AG04449 (cell line): Measurements from ENCODE around the gene COG4.
"Not testable (repeated sequence)": the region's sequence is repeated elsewhere in the genome, so short reads cannot be mapped to it uniquely, and the experiment has no call there.

Source experiments
- CTCF ChIA-PET: fragments of 350-600 bp; formaldehyde crosslinking; extraction: SDS; loops from one replicate; lab custom pipeline; 2021; ENCODE audit warnings: antibody characterized with exemption; lab: Yijun Ruan, JAX
- POLR2A ChIA-PET: fragments of 400-600, 350-600 bp; formaldehyde crosslinking; extraction: SDS; loops from one replicate; lab custom pipeline; 2020; ENCODE audit warnings: antibody characterized with exemption, inconsistent platforms; lab: Yijun Ruan, JAX
- DNase-seq: peaks from one replicate; pipeline ENCODE4 v3.0.0-alpha.2; 2010; ENCODE audit warnings: low read depth, low spot score
- H3K4me3 ChIP-seq: 2 replicates; pipeline ENCODE4 v1.5.1; 2011; ENCODE audit warnings: low read depth, mild to moderate bottlenecking, control low read depth, low read length
- TF ChIP-seq, protein P1 (sequence below): IDR thresholded peaks from one replicate; pipeline ENCODE4 v1.5.1; 2011; ENCODE audit warnings: mild to moderate bottlenecking, moderate library complexity, low read length, control low read depth, inconsistent platforms; ENCODE audit not compliant: insufficient read depth; ENCODE audit errors: missing control alignments

Gene COG4

DNA sequence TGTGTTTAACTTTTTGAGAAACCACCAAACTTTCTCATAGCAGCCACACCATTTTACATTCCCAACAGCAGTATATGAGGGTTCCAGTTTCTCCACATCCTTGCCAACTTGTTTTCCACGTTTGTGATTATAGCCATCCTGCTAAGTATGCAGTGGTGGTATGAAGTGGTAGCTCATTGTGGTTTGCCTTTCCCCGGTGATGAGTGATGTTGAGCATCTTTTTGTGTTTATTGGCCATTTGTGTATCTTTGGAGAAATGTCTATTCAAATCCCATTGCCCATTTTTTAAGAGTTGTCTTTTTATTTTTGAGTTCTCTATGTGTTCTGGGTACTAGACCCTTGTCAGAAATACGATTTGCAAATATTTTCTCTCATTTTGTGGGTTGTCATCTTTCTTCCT lies 17.6 kb upstream of the COG4 start:
- ChIA-PET POLR2A (no interaction called here), CTCF (interaction anchor here (0.8 to 1.9 kb wide), 5 partner anchors 9 to 113 kb away, joined by 3 to 8 read pairs (median 3); no protein-coding TSS in a partner anchor)
- DNase-seq: no peak
- H3K4me3 ChIP-seq: no peak overlapping the region
- TF ChIP-seq, protein P1, sequence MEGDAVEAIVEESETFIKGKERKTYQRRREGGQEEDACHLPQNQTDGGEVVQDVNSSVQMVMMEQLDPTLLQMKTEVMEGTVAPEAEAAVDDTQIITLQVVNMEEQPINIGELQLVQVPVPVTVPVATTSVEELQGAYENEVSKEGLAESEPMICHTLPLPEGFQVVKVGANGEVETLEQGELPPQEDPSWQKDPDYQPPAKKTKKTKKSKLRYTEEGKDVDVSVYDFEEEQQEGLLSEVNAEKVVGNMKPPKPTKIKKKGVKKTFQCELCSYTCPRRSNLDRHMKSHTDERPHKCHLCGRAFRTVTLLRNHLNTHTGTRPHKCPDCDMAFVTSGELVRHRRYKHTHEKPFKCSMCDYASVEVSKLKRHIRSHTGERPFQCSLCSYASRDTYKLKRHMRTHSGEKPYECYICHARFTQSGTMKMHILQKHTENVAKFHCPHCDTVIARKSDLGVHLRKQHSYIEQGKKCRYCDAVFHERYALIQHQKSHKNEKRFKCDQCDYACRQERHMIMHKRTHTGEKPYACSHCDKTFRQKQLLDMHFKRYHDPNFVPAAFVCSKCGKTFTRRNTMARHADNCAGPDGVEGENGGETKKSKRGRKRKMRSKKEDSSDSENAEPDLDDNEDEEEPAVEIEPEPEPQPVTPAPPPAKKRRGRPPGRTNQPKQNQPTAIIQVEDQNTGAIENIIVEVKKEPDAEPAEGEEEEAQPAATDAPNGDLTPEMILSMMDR: no peak

DNA sequence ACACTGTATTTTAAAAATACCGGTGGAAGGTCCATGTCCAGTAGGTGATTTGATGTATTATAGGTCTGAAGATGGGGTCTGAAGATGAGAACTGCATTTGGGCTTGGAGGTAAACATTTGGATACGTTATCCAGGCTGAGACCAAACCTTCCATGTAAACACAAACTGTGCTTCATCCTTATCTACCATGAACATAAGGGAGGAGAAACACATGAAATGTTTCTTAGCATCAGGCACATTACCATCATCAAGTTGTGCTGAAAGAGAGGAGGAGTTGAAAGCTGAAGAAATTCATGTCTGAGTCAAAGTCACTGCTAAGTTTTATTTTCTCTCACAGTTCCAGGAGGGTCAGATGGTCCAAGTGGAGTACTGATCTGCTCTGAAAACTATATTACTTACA lies 11.6 kb upstream of the COG4 start:
- POLR2A ChIA-PET: no interaction called here
- CTCF ChIA-PET: interaction anchor here (0.6 to 1.1 kb wide), 2 partner anchors 10 to 117 kb away, joined by 3 to 4 read pairs; no protein-coding TSS in a partner anchor
- no peak overlapping the region for H3K4me3 ChIP-seq
- DNase-seq: no peak
- TF ChIP-seq, protein P1: no peak

- ChIA-PET POLR2A (interaction anchor here (0.7 kb wide), 1 partner anchor 151 kb away, joined by 3 read pairs; no protein-coding TSS in a partner anchor), CTCF (interaction anchor here (0.6 to 10.5 kb wide), 9 partner anchors 11 to 241 kb away, joined by 3 to 126 read pairs (median 4); no protein-coding TSS in a partner anchor)
- H3K4me3 ChIP-seq, DNase-seq: not testable (repeated sequence)
These were observed 6.6 kb upstream of the COG4 start for GRCh38 chr16:70529954-70530353.

DNA sequence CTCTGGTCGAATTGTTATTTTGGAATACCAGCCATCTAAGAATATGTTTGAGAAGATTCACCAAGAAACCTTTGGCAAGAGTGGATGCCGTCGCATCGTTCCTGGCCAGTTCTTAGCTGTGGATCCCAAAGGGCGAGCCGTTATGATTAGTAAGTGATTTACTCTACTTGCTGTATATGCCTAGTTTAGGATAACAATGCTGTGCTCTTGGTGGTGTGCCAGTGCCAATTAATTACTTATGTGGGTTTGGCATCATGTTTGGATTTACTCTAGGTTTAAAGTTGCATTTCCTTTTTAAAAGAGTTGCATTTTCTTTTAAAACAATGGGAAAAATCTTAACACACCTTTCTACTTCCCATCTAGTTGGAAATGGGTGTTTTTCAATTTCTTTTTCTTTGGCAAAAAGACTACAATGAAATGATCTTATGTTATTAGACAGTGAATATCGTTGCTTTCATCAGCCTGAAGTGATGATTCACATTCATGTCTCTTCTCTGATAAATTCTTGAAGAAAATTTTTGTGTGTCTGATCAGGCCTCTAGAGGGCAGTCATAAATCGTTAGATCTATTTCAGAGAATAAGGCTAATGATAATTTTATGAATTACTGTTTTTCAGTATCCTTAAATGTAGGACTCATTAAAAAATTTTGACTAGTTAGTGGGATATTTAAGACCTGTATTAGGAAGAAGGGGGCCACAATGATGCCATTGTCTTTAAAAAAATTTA lies 5.9 kb upstream of the COG4 start:
- POLR2A ChIA-PET: interaction anchor here (0.7 kb wide), 1 partner anchor 151 kb away, joined by 3 read pairs; no protein-coding TSS in a partner anchor
- CTCF ChIA-PET: interaction anchor here (0.8 to 10.5 kb wide), 7 partner anchors 10 to 242 kb away, joined by 3 to 126 read pairs (median 4); no protein-coding TSS in a partner anchor
- no peak overlapping the region for H3K4me3 ChIP-seq

GRCh38 chr16:70527315-70527996 lies 4.1 kb upstream of the COG4 start:
- DNase-seq: no peak
- ChIA-PET CTCF (interaction anchor here (10.5 kb wide), 1 partner anchor 125 kb away, joined by 126 read pairs; no protein-coding TSS in a partner anchor), POLR2A (interaction anchor here (0.5 kb wide), 1 partner anchor 37 kb away, joined by 3 read pairs; no protein-coding TSS in a partner anchor)
- no peak overlapping the region for H3K4me3 ChIP-seq
- TF ChIP-seq, protein P1: no peak

More for the DNA sequence above, 5.9 kb upstream of the COG4 start:
- DNase-seq: no peak
- TF ChIP-seq, protein P1: peak; percentile 35

DNA sequence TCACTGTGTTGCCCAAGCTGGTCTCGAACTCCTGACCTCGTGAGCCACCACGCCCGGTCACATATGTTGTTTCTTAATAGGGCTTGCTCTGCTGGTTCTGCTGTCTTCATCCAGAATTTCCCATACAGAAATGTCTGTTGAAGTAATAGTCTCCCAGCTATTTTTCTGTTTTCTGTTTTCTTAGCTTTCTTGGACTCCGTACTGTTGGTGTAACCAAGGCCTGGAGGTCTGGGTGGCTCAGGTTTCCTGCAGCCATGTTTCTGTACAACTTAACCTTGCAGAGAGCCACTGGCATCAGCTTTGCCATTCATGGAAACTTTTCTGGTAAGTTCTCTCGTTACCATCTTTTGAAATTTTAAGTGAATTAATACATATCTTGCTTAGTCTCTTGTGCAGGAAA lies 3.0 kb upstream of the COG4 start:
- TF ChIP-seq, protein P1: no peak
- CTCF ChIA-PET: interaction anchor here (1.8 to 10.5 kb wide), 3 partner anchors 8 to 157 kb away, joined by 4 to 126 read pairs (median 7); no protein-coding TSS in a partner anchor
- POLR2A ChIA-PET: interaction anchor here (0.7 kb wide), 1 partner anchor 27 kb away, joined by 3 read pairs; no protein-coding TSS in a partner anchor
- H3K4me3 ChIP-seq: no peak overlapping the region
- no peak for DNase-seq

DNA sequence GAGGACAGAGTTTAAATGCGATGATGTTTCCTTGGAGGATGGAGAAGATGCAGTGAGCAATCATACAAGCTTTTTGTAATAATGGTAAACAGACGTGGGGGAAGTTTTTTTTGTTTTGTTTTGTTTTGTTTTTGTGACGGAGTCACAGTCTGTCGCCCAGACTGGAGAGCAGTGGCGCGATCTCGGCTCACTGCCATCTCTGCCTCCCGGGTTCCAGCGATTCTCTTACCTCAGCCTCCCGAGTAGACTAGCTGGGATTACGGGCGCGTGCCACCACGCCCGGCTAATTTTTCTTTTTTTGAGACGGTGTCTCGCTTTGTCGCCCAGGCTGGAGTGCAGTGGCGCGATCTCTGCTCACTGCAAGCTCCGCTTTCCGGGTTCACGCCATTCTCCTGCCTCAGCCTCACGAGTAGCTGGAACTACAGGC lies 1.1 kb upstream of the COG4 start:
- ChIA-PET POLR2A (interaction anchor here (0.6 to 1.3 kb wide), 2 partner anchors 21 to 144 kb away, joined by 3 read pairs; no protein-coding TSS in a partner anchor), CTCF (interaction anchor here (1.0 to 10.5 kb wide), 7 partner anchors 10 to 975 kb away, joined by 3 to 126 read pairs (median 3); no protein-coding TSS in a partner anchor)
- peak overlapping the region; percentile 98 for H3K4me3 ChIP-seq
- DNase-seq: not testable (repeated sequence)
